ENCODE data around the gene ZBTB7B.

DNA sequence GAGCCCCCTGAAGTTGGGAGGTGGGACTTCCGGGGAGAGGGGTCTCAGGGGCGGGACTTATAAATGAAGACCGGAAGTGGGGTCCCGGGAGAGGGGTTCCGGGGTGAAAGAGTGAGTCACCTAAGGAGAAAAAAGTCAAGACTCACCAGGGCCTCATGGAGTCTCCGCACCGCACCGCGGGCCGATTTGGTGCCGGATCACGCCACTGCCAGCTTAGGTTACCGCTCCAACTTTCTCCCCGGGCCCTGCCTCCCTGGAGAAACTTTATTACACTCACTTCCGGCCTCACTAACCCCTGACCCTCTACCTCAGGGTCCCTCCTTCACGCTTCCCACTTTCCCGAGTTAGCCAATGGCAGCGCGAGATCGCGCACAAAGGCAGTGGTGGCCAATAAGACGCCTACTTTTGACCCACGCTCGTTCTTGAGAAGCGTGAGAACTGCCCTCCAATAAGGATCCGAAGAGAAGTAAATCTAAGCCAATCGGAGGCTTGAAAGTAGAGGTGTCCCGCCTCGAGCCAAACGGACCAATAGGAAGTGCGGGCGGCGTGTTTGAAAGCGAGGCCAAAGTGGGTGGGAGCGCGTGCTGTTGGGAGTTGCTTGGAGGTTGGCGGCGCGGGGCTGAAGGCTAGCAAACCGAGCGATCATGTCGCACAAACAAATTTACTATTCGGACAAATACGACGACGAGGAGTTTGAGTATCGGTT is 28.3 kb upstream of the ZBTB7B start, which contains the start of gene CKS1B:
- no peak for TF ChIP-seq EZH2 (IDR thresholded peaks at IDR 0.05; ENCODE audit: insufficient read depth, poor library complexity, severe bottlenecking)
- no peak for TF ChIP-seq EZH2phosphoT487 (IDR thresholded peaks at IDR 0.05; ENCODE audit: insufficient read depth, low read depth)

All from GM23248 (cell line).